ENCODE results near the gene ILK.

Gene ILK

DNA sequence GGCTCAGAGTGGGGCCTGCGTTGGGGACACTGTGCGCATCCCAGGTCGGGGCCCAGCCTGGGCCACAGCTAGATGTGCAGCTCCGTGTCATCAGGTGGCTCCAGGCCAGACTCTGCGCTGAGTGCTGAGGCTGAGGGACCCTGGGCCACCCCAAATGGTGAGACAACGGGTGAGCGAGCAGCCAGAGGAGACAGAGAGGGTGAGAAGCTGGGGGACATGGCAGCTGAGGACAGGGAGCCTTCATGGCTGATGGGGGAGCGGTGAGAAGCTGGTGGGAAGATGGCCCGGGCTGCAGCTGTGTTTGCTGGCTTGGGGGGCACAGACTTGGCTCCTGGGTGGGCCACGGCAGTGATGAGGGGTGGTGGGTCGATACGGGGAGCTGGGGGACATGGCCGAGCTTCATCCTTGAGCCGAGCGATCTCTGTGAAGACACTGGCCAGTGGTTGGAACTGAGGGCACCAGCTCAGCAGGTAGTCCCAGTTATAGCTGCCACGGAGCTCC lies 18.2 kb downstream of the ILK start:
- no peak for DNase-seq (ENCODE audit: low read depth, low spot score)

DNA sequence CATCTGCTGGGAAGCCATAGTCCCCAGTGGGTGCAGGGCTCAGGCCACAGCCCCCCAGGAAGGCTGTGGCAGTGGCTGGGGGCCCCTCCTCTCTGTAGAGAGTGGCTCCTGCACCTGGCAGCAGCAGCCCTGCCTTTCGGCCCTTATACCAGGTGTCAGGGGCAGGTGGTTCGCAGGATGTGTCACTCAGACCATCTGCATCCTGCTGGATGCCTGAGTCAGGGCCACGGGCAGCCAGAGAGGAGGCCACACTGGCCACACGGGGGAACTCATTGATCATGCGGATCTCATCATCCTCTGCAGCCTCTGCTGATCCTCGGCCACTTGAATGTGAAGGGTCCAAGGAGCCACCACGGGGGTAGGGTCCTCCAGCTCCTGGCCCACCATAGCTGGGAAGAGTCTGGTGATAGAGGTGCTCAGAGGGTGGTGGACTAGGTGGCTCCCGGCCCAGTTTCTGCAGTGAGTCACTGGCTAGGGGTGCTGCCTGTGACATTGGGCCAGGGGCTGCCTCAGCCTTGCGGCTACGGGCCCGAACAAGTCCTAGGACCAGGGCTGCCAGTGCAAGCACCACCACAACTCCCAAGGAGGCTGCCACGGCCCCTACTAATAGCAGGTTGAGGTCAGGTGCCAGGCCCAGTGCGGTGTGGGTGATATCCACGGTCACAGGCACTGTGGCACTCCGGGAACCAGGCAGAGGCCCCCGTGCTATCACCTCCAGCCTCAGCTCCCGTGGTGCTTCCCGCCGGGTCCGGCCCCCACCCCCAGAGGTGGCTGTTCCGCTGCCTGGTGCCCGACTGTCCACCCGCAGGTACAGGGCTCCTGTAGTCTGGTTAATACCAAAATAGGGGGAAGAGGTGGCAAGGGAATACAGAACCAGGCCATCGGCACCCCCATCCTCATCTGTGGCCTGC lies 18.9 kb downstream of the ILK start:
- DNase-seq (ENCODE audit: low read depth, low spot score) = no peak

DNA sequence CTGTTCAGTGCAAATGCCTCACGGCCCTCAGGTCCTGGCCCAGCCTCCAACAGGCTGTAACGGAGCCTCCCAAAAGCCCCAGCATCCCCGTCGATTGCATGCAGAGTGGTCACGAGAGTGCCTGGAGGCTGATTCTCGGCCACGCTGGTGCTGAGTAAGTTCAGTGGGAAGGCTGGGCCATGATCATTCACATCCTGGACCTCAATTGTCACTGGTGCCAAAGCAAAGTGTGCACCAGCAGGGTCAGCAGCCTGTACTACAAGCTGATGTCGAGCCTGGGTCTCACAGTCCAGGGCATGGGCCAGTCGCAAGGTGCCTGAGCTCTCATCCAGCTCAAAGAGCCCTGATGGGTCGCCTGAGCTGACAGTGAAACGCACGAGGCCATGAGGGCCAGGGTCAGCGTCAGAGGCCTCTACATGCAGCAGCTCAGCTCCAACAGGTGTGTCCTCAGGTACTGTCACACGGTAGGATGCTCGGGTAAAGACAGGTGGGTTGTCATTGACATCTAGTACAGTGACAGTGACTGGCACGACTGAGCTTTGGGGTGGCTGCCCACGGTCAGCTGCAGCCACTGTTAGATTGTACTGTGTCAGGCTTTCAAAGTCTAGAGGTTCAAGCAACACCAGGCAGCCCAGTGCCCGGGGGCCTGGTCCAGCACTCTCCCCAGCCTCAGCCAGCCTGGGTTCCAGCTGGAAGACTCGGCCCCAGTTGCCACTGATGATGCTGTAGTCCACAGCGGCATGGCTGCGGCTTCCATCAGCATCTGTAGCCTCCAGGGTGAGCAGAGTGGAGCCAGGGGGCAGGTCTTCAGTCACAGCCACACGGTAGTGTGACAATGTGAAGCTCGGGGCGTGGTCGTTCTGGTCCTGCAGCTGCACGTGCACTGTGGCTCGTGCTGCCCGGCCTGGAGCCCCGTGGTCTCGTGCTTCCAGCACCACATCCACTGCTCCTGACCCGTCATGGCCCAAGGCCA lies 20.1 kb downstream of the ILK start:
- no peak for DNase-seq (ENCODE audit: low read depth, low spot score)

GRCh38 chr11:6625156-6625831 lies 21.7 kb downstream of the ILK start:
- DNase-seq (ENCODE audit: low read depth, low spot score) = no peak

- no peak for DNase-seq (ENCODE audit: low read depth, low spot score)
These were observed 22.4 kb downstream of the ILK start for GRCh38 chr11:6625832-6626420.

DNA sequence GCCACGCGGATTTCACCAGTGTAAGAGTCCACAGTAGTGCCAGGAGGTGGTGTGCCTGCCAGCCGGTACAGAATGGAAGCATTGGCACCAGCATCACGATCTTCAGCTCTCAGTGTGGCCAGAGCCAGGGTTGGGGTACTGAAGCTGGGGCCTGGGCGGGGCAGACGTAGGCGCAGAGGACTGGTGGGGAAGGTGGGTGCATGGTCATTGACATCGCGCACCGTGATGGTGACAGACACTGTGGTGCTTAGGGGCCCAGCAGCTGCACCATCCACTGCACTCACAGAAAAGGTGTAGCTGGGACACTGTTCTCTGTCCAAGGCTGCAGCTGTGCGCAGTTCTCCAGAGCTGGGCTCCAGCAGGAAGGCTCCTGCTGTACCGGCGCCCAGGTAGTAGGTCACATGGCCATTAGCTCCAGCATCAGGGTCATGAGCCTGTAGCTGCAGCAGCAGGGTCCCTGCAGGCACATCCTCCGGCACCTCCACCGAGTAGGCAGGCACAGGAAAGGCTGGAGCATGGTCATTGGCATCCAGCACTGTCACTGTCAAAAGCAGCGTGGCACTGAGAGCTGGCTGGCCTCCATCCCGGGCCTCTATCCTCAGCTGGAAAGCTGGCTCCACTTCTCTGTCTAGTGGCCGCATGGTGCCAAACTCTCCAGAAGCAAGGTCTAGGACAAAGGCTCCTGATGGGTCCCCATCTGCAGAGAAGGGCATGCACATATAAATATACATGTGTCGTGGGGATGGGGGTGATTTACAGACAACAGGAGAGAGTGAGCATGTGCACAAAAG lies 23.6 kb downstream of the ILK start:
- no peak for DNase-seq (ENCODE audit: low read depth, low spot score)

- no peak for DNase-seq (ENCODE audit: low read depth, low spot score)
These were observed 24.2 kb downstream of the ILK start for GRCh38 chr11:6627762-6628241.

- DNase-seq (ENCODE audit: low read depth, low spot score) = no peak
These were observed 25.0 kb downstream of the ILK start for GRCh38 chr11:6628526-6628925.

DNA sequence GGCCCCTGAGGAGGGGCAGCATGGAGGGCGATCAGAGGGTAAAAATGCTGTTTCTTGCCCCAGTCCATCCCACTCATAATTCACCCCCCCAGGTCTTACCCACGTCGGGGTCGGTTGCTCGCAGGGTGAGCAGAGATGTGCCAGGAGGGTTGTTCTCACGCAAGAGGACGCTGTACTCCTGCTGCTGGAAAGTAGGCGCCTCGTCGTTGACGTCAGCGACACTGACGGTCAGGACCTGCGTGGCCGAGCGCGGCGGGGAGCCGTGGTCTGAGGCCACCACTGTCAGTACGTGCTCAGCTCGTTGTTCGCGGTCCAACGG lies 26.0 kb downstream of the ILK start:
- DNase-seq (ENCODE audit: low read depth, low spot score) = no peak

DNA sequence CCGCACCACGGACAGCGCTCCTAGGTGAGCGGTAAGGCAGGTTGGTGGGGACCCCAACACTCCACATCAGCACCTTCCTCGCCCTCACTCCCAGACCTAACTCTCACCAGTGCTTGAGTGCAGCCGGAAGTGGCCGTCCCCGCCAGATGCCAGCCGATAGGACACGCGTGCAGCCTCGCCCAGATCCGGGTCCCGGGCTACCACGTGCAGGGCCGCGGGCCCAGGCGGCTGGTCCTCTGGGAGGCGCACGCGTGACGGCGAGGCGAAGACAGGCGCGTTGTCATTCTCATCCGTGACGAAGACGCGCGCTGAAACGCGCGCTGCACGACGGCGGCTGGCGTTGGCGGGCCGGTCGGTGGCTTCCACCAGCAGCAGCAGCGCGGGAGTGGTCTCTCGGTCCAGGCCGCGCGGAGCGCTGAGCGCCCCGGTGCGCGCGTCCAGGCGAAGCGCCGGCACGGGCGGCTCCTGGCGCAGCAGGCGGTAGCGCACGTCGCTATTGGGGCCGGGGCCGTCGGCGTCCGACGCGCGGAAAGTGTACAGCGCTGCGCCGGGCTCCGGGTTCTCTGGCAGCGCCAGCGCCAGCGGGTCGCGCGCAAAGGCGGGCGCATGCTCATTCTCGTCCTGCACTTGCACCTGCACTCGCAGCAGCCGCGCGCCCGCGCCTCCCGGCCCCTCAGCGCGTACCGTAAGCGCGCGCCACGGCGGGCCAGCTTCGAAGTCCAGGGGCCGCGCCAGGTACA lies 26.5 kb downstream of the ILK start:
- no peak for DNase-seq (ENCODE audit: low read depth, low spot score)

DNA sequence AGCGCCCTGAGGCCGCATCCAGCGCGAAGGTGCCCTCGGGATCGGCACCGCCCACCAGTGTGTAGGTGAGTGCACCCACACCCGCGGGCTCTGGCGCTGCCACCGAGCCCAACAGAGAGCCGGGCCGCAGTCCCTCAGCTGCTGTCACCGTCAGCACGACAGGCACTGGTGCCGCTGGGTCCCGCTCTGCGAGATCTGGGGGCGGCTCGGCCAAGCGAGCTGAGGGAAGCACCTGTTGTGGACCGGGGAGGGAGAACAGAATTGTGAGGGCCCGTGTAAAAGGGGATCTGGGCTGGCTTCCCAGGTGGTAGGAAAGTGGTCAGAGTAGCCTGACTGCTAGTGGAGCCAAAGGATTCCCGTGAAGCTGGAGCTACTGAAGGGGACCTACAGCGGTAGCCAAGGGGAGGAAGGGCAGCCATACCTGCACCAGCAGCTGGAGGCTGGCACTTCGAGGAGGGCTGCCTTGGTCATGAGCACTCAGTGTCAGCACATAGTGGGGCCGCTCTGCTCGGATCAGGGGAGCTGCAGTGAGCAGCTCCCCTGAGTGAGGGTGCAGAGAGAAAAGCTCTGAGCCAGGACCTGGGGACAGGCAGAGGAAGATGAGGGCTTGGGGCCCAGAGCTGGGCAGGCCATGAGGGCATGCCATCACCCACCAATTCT lies 27.2 kb downstream of the ILK start:
- DNase-seq (ENCODE audit: low read depth, low spot score) = no peak

DNA sequence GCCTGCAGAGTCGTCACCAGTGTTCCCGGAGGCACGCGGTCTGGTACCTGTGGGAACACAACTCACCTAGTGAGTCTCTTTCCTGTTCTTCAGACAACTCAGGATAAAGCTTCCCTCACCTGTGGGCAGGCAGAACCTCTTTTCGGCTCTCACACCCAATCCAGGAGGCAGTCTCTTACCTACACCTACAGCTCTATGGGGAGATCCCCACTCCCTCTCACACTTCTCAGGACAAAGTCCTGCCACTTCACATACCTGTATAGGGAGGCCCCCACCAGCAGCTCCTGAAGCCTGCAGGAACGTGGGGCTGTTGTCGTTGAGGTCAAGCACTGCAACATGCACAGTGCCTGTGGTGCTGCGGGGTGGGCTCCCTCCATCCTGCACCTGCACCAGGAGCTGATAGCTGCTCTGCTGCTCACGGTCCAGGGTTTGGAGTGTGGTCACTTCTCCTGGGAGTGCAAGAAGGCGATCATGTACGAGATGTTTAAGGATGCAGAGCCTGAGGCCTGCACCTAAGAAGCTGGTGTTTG lies 27.9 kb downstream of the ILK start:
- DNase-seq (ENCODE audit: low read depth, low spot score) = no peak

- no peak for DNase-seq (ENCODE audit: low read depth, low spot score)
These were observed 28.8 kb downstream of the ILK start for GRCh38 chr11:6632116-6633073.

GRCh38 chr11:6633422-6634408 lies 30.1 kb downstream of the ILK start:
- no peak for DNase-seq (ENCODE audit: low read depth, low spot score)

DNA sequence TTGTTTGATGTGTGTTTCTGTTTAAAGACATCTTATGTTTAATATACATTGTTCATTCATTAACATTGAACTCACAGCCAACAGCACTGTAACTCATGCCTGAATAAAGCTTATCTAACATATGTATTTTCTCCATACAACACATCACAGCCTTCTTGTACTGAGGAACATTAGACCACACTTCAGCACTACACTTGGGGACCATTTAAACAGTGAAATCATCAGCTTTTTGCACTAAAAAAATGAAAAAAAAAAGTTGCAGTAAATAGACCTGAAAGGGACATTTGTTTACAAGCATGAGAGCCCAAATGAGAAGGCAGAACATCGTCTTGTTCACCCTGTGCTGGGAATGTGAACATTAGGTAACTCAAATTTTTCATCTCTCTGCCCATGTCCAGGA lies 31.0 kb downstream of the ILK start:
- no peak for DNase-seq (ENCODE audit: low read depth, low spot score)

DNA sequence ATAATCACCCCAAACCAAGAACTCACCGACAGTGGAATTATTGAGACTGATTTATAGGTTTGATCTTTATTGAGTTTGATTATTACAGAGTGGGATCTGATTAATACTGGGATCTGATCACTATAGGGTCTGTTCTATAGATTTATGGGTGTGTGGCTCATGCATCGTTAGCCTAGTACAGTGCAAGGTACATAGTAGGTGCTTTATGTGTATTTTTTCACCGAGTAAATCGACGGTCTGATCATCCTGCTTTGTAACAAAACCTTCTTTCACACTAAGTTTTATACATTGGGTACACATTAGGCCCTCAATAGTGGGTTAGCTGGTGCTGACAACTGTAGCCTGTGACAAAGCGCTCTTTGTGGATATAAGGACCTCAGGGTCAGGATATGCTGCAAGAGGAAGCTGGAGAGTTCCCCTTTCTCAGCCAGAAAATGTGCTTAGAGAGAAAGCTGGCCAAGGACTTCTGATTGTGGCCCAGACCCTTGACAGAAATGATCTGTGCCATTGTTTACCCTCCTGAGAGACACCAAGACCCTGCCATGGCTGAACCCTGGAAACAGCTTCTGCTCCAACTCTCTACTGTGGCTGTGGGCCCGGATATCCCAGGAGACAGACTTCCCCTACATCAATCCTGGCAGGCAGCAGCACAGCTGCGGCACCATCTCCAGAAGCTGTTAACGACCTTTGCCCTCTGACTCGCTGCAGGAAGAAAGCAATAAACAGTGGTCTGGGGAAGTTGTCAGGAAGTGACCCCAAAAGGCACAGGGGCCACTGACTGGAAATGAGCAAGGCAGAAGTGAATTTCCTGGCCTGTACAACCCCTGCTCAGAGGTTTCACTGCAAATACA lies 31.7 kb downstream of the ILK start:
- no peak for DNase-seq (ENCODE audit: low read depth, low spot score)

Data from activated naive CD8-positive, alpha-beta T cell treated with anti-CD3 and anti-CD28 coated beads, Interleukin-2, amount 50 U/mL, for 16 hours (primary cell).